AG04450 (cell line): Measurements from ENCODE around the gene TMEM259. TPM values are rescaled to one million over a fixed set of nuclear protein-coding genes. Genes with fewer than 3 reads are reported as not detected.

Source experiments
- CTCF ChIA-PET: fragments of 300-600, 350-600 bp; formaldehyde crosslinking; extraction: SDS; loops from one replicate; lab custom pipeline; 2022; ENCODE audit warnings: antibody characterized with exemption, inconsistent platforms; lab: Charles Lee
- POLR2A ChIA-PET: fragments of 350-600 bp; formaldehyde crosslinking; extraction: SDS; loops from one replicate; lab custom pipeline; 2021; ENCODE audit warnings: antibody characterized with exemption, inconsistent platforms; lab: Yijun Ruan, JAX
- DNase-seq: peaks from one replicate; pipeline ENCODE4 v3.0.0-alpha.2; 2011; ENCODE audit warnings: low read depth, low spot score
- H3K27ac ChIP-seq: one replicate; pipeline ENCODE4 v1.5.1; 2012; ENCODE audit warnings: low read depth, low read length, control low read depth
- H3K27me3 ChIP-seq: one replicate; pipeline ENCODE4 v1.6.0; 2012; ENCODE audit warnings: low read length; ENCODE audit not compliant: control insufficient read depth, insufficient read depth
- H3K4me3 ChIP-seq: 2 replicates; pipeline ENCODE4 v1.5.1; 2011; ENCODE audit warnings: mild to moderate bottlenecking, low read depth, low read length, control low read depth
- H3K9me3 ChIP-seq: 2 replicates; pipeline ENCODE4 v1.5.1; 2012; ENCODE audit warnings: low read length; ENCODE audit not compliant: control insufficient read depth, insufficient read depth
- CTCF ChIP-seq: IDR thresholded peaks from 2 replicates; pipeline ENCODE4 v1.5.1; 2011; ENCODE audit warnings: low read depth, low read length, control low read depth, inconsistent platforms
- polyA plus RNA-seq: library from polyadenylated mRNA; depleted of rRNA; stranded (reverse); fragments of >200 nt; gene quantifications from 2 replicates; pipeline ENCODE4 v1.2.3, GENCODE V29; 2011

Gene TMEM259
- polyA plus RNA-seq, 1 experiment, result 55.8 TPM

GRCh38 chr19:971795-972194 is 49.1 kb downstream of the TMEM259 start:
- ChIA-PET POLR2A (no interaction called here), CTCF (no interaction called here)
- peaks cover 14% of the 10 kb centered on the region for H3K9me3 ChIP-seq
- no peak overlapping the region for H3K27ac ChIP-seq
- DNase-seq, result no peak
- no peaks in the 10 kb centered on the region for H3K27me3 ChIP-seq
- no peak for TF ChIP-seq CTCF
- H3K4me3 ChIP-seq, result no peak overlapping the region

GRCh38 chr19:970695-971094 is 50.2 kb downstream of the TMEM259 start:
- TF ChIP-seq CTCF, result peak; percentile 70
- H3K27me3 ChIP-seq, result no peaks in the 10 kb centered on the region
- POLR2A ChIA-PET, result no interaction called here
- CTCF ChIA-PET, result interaction anchor here (0.6 to 1.2 kb wide), 3 partner anchors 11 to 48 kb away, joined by 3 to 6 read pairs (median 5); no protein-coding TSS in a partner anchor
- H3K4me3 ChIP-seq, result no peak overlapping the region
- peaks cover 19% of the 10 kb centered on the region for H3K9me3 ChIP-seq
- no peak for DNase-seq
- H3K27ac ChIP-seq, result no peak overlapping the region

GRCh38 chr19:966485-967088 is 54.3 kb downstream of the TMEM259 start:
- DNase-seq, result no peak
- Histone ChIP-seq H3K4me3 (no peak overlapping the region), H3K27ac (no peak overlapping the region), H3K27me3 (no peaks in the 10 kb centered on the region), H3K9me3 (peaks cover 33% of the 10 kb centered on the region)
- CTCF ChIA-PET, result no interaction called here
- POLR2A ChIA-PET, result interaction anchor here (0.5 kb wide), 1 partner anchor 9 kb away, joined by 3 read pairs; no protein-coding TSS in a partner anchor
- TF ChIP-seq CTCF, result no peak

- Histone ChIP-seq H3K4me3 (no peak overlapping the region), H3K9me3 (peaks cover 23% of the 10 kb centered on the region), H3K27ac (no peak overlapping the region), H3K27me3 (no peaks in the 10 kb centered on the region)
- no peak for TF ChIP-seq CTCF
- ChIA-PET CTCF (interaction anchor here (0.5 kb wide), 1 partner anchor 96 kb away, joined by 4 read pairs; no protein-coding TSS in a partner anchor), POLR2A (interaction anchor here (0.8 kb wide), 1 partner anchor 16 kb away, joined by 5 read pairs; no protein-coding TSS in a partner anchor)
- no peak for DNase-seq
Observed at GRCh38 chr19:964761-965694, 55.9 kb downstream of the TMEM259 start.
